Right ventricle myocardium inferior (tissue), 1 donor: ENCODE results near the gene NGFR. TPM values are rescaled to one million over a fixed set of nuclear protein-coding genes. Genes with fewer than 3 reads are reported as not detected.

ENCODE experiments used
- ATAC-seq: fragments of 200-7000 bp; cut with Tn5 transposase; one replicate; pipeline ENCODE4 v1.9.1; 2020; ENCODE audit warnings: mild to moderate bottlenecking, moderate library complexity
- DNase-seq: peaks from one replicate; pipeline ENCODE4 v3.0.0; 2021; ENCODE audit errors: missing footprints
- intact Hi-C: fragments of 100-400 bp; cut with DNase I; formaldehyde crosslinking; loops from one replicate; pipeline ENCODE4 v1.11.0; 2022
- total RNA-seq: library from RNA; stranded (reverse); fragmentation: NEBNext Ultra II Directional; extraction: Animal tissue kit (Norgen Biotek cat#: 25700); gene quantifications from one replicate; pipeline ENCODE4 v1.2.1, GENCODE V29; 2021
- donor health status: DM: no; HTN: yes; CAD: no; lungs with severe emphysema.

NGFR gene
- total RNA-seq, 1 donor from 2014 or later = 10.0 TPM

DNA sequence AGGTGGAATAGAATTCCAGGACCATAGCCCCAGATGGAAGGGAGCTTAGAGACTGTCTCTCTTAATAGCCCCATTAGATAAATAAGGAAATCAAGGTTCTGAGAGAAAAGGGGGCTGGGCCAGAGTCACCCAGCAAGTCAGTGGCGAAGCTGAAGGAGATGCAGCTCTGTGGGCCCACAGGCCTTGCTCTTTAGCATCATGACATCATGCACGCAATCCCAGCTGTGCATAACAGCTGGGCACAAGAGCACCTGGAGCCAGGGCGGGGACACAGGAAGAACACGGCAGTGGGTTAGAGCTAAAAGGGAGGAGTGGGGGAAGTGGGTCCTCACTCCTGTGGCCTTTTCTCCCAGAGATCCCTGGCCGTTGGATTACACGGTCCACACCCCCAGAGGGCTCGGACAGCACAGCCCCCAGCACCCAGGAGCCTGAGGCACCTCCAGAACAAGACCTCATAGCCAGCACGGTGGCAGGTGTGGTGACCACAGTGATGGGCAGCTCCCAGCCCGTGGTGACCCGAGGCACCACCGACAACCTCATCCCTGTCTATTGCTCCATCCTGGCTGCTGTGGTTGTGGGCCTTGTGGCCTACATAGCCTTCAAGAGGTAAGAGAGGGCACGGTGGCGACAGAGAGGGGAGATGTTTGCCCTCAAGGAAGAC, 15.1 kb downstream of the NGFR start:
- DNase-seq (no peak), ATAC-seq (no peak)
- intact Hi-C loops = no loop called here

DNA sequence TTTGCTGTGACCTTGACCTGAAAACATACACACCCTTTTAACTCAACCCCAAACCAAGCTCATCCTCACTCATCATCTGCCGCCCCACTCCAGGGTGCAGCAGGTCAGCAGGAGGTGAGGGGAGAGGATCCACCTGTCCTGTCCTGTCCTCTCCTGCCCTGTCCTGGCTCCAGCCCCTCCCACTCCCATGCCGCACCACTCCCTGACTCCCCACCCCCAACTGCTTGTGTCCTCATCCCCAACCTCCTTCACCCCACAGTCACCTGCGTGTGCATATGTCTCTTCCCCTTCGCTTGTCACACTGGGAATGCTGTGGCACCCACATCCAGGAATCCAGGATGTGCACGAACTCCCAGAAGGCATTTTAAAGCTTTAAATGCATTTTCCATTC, 15.6 kb downstream of the NGFR start:
- no peak for ATAC-seq
- intact Hi-C loops = no loop called here
- no peak for DNase-seq

GRCh38 chr17:49511810-49512209, 16.7 kb downstream of the NGFR start:
- ATAC-seq (no peak), DNase-seq (no peak)
- intact Hi-C loops = no loop called here

GRCh38 chr17:49512296-49513043, 17.4 kb downstream of the NGFR start:
- ATAC-seq (no peak), DNase-seq (no peak)
- intact Hi-C loops = no loop called here

- DNase-seq (no peak), ATAC-seq (no peak)
- intact Hi-C loops = no loop called here
Observed at GRCh38 chr17:49513044-49513395, 17.9 kb downstream of the NGFR start.

- intact Hi-C loops = loop anchor here (2.0 kb wide), 1 partner anchor 17 kb away; no protein-coding TSS in a partner anchor
- ATAC-seq (no peak), DNase-seq (no peak)
Observed at GRCh38 chr17:49513641-49514040, 18.5 kb downstream of the NGFR start.

- peak; percentile 83 for DNase-seq
- intact Hi-C loops = loop anchor here (2.0 kb wide), 1 partner anchor 17 kb away; no protein-coding TSS in a partner anchor
- peak; percentile 13 for ATAC-seq
Observed at GRCh38 chr17:49514071-49514721, 19.1 kb downstream of the NGFR start.

DNA sequence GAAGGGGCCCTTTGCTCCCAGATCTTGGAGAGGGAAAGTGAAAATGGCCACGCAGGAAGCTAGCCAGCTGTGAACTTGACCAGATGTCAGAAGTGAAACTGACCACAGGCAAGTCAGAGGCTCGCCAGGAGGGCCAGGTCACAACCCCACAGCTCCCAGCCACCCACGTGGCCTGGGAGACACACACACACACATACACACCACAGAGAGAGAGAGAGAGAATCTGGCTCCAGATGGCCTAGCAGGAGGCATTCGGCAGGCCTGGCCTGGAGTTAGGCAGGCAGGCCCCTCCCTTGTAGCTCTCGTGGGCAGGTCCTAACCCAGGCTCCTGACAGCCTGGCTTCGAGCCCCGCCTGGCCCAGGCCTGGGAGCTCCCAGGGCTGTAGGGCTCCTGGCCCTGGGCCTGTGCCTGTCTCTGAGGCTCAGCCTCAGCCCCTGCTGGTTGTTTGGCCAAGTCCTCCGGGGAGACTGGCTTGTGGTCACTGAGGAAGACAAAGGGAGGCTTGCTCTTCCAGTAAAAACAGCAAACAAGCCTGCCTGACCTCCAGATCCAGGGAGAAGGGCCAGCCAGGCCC, 20.2 kb downstream of the NGFR start:
- DNase-seq = peak; percentile 95
- peak; percentile 97 for ATAC-seq
- intact Hi-C loops = loop anchor here (2.0 kb wide), 1 partner anchor 18 kb away; no protein-coding TSS in a partner anchor

GRCh38 chr17:49516180-49516579, 21.1 kb downstream of the NGFR start:
- intact Hi-C loops = no loop called here
- DNase-seq (peak; percentile 17), ATAC-seq (no peak)

GRCh38 chr17:49518346-49519078, 23.4 kb downstream of the NGFR start:
- peak; percentile 39 for DNase-seq
- no peak for ATAC-seq
- intact Hi-C loops = no loop called here

- peak; percentile 70 for DNase-seq
- intact Hi-C loops = no loop called here
- ATAC-seq = no peak
Observed at GRCh38 chr17:49519781-49520180, 24.7 kb downstream of the NGFR start.

- DNase-seq (peak; percentile 60), ATAC-seq (peak; percentile 50)
- intact Hi-C loops = no loop called here
Observed at GRCh38 chr17:49520386-49521087, 25.4 kb downstream of the NGFR start.

- ATAC-seq = no peak
- peak; percentile 17 for DNase-seq
- intact Hi-C loops = no loop called here
Observed at GRCh38 chr17:49521088-49521450, 26.0 kb downstream of the NGFR start.

DNA sequence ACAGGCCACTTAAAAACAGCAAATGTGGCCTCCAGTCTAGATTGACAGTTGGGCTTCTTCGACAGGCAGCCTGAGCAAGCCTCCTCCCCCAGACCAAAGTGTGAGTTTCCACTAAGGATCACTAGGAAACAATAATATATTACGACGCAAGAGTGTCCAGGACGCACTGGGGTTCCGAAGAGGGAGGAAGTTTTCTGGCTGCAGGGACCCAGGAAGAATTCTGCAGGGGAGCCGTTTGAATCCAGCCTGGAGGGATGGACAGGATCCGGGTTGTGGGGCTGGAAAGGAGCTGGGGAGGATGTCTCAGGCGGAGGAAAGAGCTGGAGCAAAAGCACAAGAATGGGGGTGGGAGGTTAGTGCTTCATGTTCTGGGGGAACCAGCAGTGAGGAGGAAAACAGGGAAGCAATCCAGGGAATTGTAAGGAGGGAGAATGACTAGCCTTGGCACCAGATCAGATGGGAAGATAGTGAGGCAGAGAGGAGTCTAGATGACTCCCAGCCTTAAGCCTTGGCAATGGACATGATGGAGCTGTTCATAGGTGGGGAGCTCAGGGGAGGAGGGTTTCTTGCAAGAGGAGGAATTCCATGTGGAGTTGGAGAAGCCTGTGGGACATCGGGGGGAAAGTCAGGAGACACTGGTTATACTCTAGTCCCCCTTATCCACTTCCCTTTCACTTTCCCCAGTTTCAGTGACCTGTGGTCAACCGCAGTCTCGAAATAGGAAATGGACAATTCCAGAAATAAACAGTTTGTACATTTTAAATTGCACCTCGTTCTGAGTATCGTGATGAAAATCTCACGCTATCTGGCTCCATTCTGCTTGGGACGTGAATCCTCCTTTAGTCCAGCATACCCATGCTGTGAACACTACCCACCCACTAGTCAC, 26.6 kb downstream of the NGFR start:
- ATAC-seq (no peak), DNase-seq (peak; percentile 39)
- intact Hi-C loops = no loop called here

DNA sequence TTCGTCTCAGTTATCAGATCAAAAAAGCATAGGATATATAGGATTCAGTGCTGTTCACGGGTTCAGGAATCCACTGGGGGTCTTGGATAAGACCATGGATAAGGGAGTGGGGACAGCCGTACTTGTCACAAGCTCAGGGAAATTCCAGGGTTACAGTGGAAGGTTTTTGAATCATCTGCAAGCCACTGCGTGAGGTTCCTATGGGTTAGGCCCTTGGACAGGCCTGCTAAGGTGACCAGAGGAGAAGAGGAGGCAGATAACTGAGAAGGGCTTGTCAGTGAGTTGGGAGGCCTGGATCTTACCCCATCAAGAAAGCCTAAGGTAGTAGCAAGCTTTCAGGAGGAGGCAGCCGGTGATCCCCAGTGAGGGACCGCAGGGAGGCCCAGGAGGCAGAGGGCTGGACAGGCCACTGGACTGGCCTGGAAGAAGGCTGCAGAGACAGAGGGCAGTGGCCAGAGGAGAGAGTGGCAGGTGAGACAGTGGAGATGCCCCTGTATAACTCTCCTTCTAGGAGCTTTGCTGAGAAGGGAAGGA, 27.3 kb downstream of the NGFR start:
- intact Hi-C loops = no loop called here
- no peak for ATAC-seq
- no peak for DNase-seq

DNA sequence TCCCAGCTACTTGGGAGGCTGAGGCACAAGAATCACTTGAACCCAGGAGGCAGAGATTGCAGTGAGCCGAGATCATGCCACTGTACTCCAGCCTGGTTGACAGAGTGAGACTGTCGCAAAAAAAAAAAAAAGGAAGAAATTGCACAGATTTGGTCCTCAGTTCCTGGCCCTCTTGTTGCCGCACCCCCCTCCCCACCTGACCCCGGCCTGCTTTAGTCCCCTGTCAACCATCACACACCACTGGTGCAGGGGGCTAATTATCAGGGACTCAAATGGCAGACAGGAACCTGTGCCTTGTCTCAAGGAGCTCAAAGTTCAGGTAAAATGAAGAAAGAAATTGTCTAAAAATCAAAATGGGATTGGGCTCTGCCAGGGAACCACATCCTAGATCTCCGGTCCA, 28.1 kb downstream of the NGFR start:
- ATAC-seq = no peak
- no peak for DNase-seq
- intact Hi-C loops = no loop called here
